Neural cell (in vitro differentiated cells): Measurements from ENCODE around the gene ADCY5. TPM values are rescaled to one million over a fixed set of nuclear protein-coding genes. Genes with fewer than 3 reads are reported as not detected.

Source experiments
- H2AFZ ChIP-seq: fragments of 200-600, 300-800 bp; sonication (generic), shearing (Covaris generic); 2 replicates; pipeline ENCODE4 v1.6.0; 2014; ENCODE audit warnings: low read depth, mild to moderate bottlenecking, antibody characterized with exemption, low read length, moderate library complexity
- H3F3A ChIP-seq: fragments of 200-600 bp; shearing (Covaris generic); 2 replicates; pipeline ENCODE4 v1.6.1; 2016; ENCODE audit warnings: mild to moderate bottlenecking, moderate library complexity, mixed read lengths, antibody characterized with exemption, low read length; ENCODE audit not compliant: insufficient read depth, poor library complexity, severe bottlenecking
- H3K27ac ChIP-seq: fragments of 200-600, 300-800 bp; sonication (generic), shearing (Covaris generic); 2 replicates; pipeline ENCODE4 v1.5.1; 2014; ENCODE audit warnings: mild to moderate bottlenecking, low read length, moderate library complexity
- H3K27me3 ChIP-seq: fragments of 300-800, 200-600 bp; sonication (generic), shearing (Covaris generic); 2 replicates; pipeline ENCODE4 v1.6.0; 2014; ENCODE audit warnings: mild to moderate bottlenecking, low read depth, low read length, moderate library complexity; ENCODE audit not compliant: insufficient read depth
- H3K36me3 ChIP-seq: fragments of 300-800, 200-600 bp; sonication (generic), shearing (Covaris generic); 2 replicates; pipeline ENCODE4 v1.5.1; 2014; ENCODE audit warnings: mild to moderate bottlenecking, antibody characterized with exemption, low read length, moderate library complexity; ENCODE audit not compliant: insufficient read depth
- H3K4me2 ChIP-seq: fragments of 300-800, 200-600 bp; sonication (generic), shearing (Covaris generic); 2 replicates; pipeline ENCODE4 v1.6.0; 2014; ENCODE audit warnings: mild to moderate bottlenecking, low read length
- H3K4me3 ChIP-seq: fragments of 300-800, 200-600 bp; sonication (generic), shearing (Covaris generic); 2 replicates; pipeline ENCODE4 v1.5.1; 2014; ENCODE audit warnings: mild to moderate bottlenecking, low read length, moderate library complexity
- H3K79me2 ChIP-seq: fragments of 200-600 bp; shearing (Covaris generic); replicated peaks from 2 replicates; pipeline ENCODE4 v1.6.0; 2014; ENCODE audit warnings: mild to moderate bottlenecking, low read length, moderate library complexity; ENCODE audit not compliant: insufficient read depth
- H3K9ac ChIP-seq: fragments of 300-800, 200-600 bp; sonication (generic), shearing (Covaris generic); 2 replicates; pipeline ENCODE4 v1.6.1; 2016; ENCODE audit warnings: mild to moderate bottlenecking, low read length, mixed read lengths
- H3K9me2 ChIP-seq: fragments of 200-600 bp; shearing (Covaris generic); 2 replicates; pipeline ENCODE4 v1.6.1; 2016; ENCODE audit warnings: mild to moderate bottlenecking, low read length, mixed read lengths; ENCODE audit not compliant: insufficient read depth
- H3K9me3 ChIP-seq: fragments of 200-600, 300-800 bp; sonication (generic), shearing (Covaris generic); 2 replicates; pipeline ENCODE4 v1.6.1; 2016; ENCODE audit warnings: mild to moderate bottlenecking, mixed run types, low read length, moderate library complexity, mixed read lengths
- H4K20me1 ChIP-seq: fragments of 200-600 bp; shearing (Covaris generic); 2 replicates; pipeline ENCODE4 v1.6.1; 2016; ENCODE audit warnings: mild to moderate bottlenecking, mixed run types; ENCODE audit not compliant: insufficient read depth
- CTCF ChIP-seq: fragments of 450-650 bp; IDR thresholded peaks from 2 replicates; pipeline ENCODE4 v1.5.1; 2014; ENCODE audit warnings: antibody characterized with exemption, mild to moderate bottlenecking, moderate library complexity; ENCODE audit not compliant: poor library complexity, severe bottlenecking
- EP300 ChIP-seq: fragments of 450-650 bp; conservative IDR thresholded peaks from 2 replicates; pipeline ENCODE4 v1.6.1; 2014; ENCODE audit warnings: antibody characterized with exemption, mild to moderate bottlenecking, moderate library complexity; ENCODE audit not compliant: poor library complexity, severe bottlenecking
- EZH2 ChIP-seq: fragments of 200-600, 300-800 bp; shearing (Covaris generic), sonication (generic); IDR thresholded peaks from 2 replicates; pipeline ENCODE4 v1.6.1; 2014; ENCODE audit warnings: antibody characterized with exemption, low read length, borderline replicate concordance, mild to moderate bottlenecking; ENCODE audit not compliant: insufficient read depth, poor library complexity, severe bottlenecking
- MXI1 ChIP-seq: fragments of 450-650 bp; conservative IDR thresholded peaks from 2 replicates; pipeline ENCODE4 v1.6.1; 2014; ENCODE audit warnings: antibody characterized with exemption, mild to moderate bottlenecking; ENCODE audit not compliant: poor library complexity, severe bottlenecking
- POLR2AphosphoS5 ChIP-seq: IDR thresholded peaks from 2 replicates; pipeline ENCODE4 v1.6.1; 2012
- RAD21 ChIP-seq: fragments of 450-650 bp; conservative IDR thresholded peaks from 2 replicates; pipeline ENCODE4 v1.6.1; 2014; ENCODE audit warnings: antibody characterized with exemption, mild to moderate bottlenecking, moderate library complexity
- SMC3 ChIP-seq: fragments of 450-650 bp; conservative IDR thresholded peaks from 2 replicates; pipeline ENCODE4 v1.6.1; 2014; ENCODE audit warnings: antibody characterized with exemption, mild to moderate bottlenecking, moderate library complexity; ENCODE audit not compliant: poor library complexity
- TAF1 ChIP-seq: IDR thresholded peaks from 2 replicates; pipeline ENCODE4 v1.6.1; 2012; ENCODE audit warnings: low read depth
- polyA plus RNA-seq: library from polyadenylated mRNA; depleted of rRNA; stranded (reverse); fragments of >200 nt; gene quantifications from 2 replicates; pipeline ENCODE4 v1.2.3, GENCODE V29; 2014
- TF ChIP-seq, protein P1 (sequence below): IDR thresholded peaks from 2 replicates; pipeline ENCODE4 v1.6.1; 2012; ENCODE audit warnings: borderline replicate concordance

The ADCY5 gene
- polyA plus RNA-seq, 1 donor from 2014 or later: 7.7 TPM

DNA sequence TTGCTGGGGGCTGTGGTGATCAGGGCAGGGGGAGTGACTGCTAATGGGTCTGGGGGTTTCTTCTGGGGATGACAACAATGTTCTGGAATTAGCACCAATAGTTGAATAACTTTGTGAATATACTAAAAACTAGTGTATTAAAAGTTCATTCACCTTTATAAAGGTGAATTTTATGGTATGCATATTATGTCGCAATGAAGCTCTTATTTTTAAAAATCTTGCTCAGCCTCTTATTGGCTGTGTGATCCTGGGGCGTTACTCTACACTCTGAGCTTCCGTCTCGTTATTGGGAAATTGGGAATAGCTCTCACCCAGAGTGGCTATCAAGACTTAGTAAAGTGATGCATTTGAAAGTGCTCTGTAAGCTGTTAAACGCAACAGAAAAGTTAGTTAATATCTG is 141.8 kb downstream of the ADCY5 start:
- Histone ChIP-seq H2AFZ (no peak overlapping the region), H3K27me3 (no peaks in the 10 kb centered on the region), H3K4me3 (no peak overlapping the region), H3K4me2 (no peak overlapping the region), H3F3A (no peaks in the 10 kb centered on the region), H3K79me2 (no peaks in the 10 kb centered on the region), H3K36me3 (no peaks in the 10 kb centered on the region), H3K9me2 (no peaks in the 10 kb centered on the region), H3K9ac (no peak overlapping the region), H3K27ac (no peak overlapping the region), H3K9me3 (no peaks in the 10 kb centered on the region), H4K20me1 (no peaks in the 10 kb centered on the region)
- no peak for TF ChIP-seq CTCF
- no peak for TF ChIP-seq MXI1
- no peak for TF ChIP-seq EZH2
- TF ChIP-seq RAD21: no peak
- no peak for TF ChIP-seq SMC3
- no peak for TF ChIP-seq POLR2AphosphoS5
- TF ChIP-seq, protein P1, sequence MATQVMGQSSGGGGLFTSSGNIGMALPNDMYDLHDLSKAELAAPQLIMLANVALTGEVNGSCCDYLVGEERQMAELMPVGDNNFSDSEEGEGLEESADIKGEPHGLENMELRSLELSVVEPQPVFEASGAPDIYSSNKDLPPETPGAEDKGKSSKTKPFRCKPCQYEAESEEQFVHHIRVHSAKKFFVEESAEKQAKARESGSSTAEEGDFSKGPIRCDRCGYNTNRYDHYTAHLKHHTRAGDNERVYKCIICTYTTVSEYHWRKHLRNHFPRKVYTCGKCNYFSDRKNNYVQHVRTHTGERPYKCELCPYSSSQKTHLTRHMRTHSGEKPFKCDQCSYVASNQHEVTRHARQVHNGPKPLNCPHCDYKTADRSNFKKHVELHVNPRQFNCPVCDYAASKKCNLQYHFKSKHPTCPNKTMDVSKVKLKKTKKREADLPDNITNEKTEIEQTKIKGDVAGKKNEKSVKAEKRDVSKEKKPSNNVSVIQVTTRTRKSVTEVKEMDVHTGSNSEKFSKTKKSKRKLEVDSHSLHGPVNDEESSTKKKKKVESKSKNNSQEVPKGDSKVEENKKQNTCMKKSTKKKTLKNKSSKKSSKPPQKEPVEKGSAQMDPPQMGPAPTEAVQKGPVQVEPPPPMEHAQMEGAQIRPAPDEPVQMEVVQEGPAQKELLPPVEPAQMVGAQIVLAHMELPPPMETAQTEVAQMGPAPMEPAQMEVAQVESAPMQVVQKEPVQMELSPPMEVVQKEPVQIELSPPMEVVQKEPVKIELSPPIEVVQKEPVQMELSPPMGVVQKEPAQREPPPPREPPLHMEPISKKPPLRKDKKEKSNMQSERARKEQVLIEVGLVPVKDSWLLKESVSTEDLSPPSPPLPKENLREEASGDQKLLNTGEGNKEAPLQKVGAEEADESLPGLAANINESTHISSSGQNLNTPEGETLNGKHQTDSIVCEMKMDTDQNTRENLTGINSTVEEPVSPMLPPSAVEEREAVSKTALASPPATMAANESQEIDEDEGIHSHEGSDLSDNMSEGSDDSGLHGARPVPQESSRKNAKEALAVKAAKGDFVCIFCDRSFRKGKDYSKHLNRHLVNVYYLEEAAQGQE: no peak
- no peak for TF ChIP-seq TAF1
- TF ChIP-seq EP300: no peak

DNA sequence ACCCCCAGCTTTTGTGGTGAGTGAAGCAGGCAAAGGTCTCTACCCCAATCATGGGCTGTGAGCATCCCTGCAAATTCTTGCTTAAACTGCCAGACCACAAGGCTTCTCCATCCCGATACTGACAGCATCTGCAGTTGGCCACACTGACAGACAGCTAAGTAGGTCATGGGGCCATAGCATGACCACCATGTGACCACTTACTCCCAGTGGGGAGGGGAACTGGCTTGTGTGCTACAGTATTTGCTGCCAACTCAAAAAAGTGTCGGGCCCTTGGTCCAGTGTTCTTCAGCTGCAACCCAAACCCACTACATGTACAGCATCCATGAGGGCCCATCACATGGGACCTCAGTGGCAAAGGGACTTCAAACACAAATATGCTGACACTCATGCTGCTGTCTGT is 143.7 kb downstream of the ADCY5 start:
- Histone ChIP-seq H3K9ac (no peak overlapping the region), H3K36me3 (no peaks in the 10 kb centered on the region), H3F3A (no peaks in the 10 kb centered on the region), H3K4me2 (no peak overlapping the region), H3K79me2 (no peaks in the 10 kb centered on the region), H3K27me3 (no peaks in the 10 kb centered on the region), H3K9me2 (no peaks in the 10 kb centered on the region), H3K27ac (no peak overlapping the region), H4K20me1 (no peaks in the 10 kb centered on the region), H3K4me3 (no peak overlapping the region), H2AFZ (no peak overlapping the region), H3K9me3 (no peaks in the 10 kb centered on the region)
- TF ChIP-seq, protein P1: no peak
- TF ChIP-seq EZH2 (no peak), TAF1 (no peak), RAD21 (no peak), SMC3 (no peak)
